ENCODE data around the gene NUF2. TPM values are rescaled to one million over a fixed set of nuclear protein-coding genes. Genes with fewer than 3 reads are reported as not detected.

The NUF2 gene
- total RNA-seq, result 0.92 and 1.3 TPM in 2 replicates

DNA sequence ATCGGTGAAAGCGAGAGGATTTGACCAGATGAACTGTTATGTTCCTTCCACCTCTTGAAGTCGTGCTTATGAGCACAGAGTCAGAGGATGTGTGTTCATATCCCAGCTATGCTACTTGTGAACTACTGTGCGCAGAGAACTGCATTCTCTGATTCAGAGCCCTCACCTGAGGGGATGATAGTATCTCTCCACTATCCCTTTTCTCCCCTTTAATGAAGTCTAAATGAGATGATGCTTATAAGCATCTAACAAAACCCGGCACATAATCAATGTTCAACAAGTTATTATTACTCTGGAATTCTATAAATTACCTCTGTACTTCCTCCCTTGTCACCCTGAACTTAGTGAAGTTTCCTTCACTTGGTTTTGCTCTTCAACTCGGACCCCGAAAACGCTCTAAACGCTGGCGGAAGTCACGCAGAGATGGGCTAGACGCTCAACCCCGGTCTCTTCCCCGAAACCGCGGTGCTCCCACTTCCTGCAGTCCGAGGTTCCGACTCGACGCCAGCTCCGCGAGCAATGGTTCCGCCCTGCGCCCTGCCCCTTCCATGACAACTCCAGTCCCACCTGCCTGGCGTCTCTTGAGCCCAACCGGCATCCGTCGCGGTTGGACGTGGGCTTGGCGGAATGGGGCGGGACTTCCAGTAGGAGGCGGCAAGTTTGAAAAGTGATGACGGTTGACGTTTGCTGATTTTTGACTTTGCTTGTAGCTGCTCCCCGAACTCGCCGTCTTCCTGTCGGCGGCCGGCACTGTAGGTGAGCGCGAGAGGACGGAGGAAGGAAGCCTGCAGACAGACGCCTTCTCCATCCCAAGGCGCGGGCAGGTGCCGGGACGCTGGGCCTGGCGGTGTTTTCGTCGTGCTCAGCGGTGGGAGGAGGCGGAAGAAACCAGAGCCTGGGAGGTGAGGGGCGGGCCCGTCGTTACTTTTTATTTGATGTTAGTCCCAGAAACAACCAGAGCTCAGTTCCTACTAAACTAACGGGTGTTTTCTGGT is at the start of gene NUF2:
NUF2 (plus strand) TSS at position 644 of the 995 bp plus-strand sequence. CDS start 4,098 bp downstream, outside the sequence.

Other genes with a start within 250 kb of the NUF2 start
- gene RGS5, start 119.0 kb upstream of the NUF2 start, total RNA-seq, result 3.1 and 4.0 TPM in 2 replicates